ENCODE results near the gene PTPRM. TPM values are rescaled to one million over a fixed set of nuclear protein-coding genes. Genes with fewer than 3 reads are reported as not detected.
A peak's percentile ranks its signal among the peaks of the same experiment; 100 is the strongest.

PTPRM gene
- total and polyA plus RNA-seq, 2 of the 4 experiments (the other 2 are of a cell fraction), result 28.3 to 51.2 TPM

GRCh38 chr18:7617738-7618422, 50.8 kb downstream of the PTPRM start:
- Histone ChIP-seq H3K14ac (replicated peaks; ENCODE audit: low read depth, low read length) (no peak overlapping the region), H3K4me2 (ENCODE audit: low read depth, low read length) (peak overlapping the region; percentile 68), H2BK15ac (ENCODE audit: low read depth, low read length) (no peak overlapping the region), H4K20me1 (ENCODE audit: insufficient read depth, low read length) (peaks cover 10% of the 10 kb centered on the region; the same call in 1 of the 2 replicates), H3K23ac (ENCODE audit: low read depth, low read length) (no peak overlapping the region), H4K5ac (ENCODE audit: low read depth, low read length) (no peak overlapping the region), H2BK120ac (ENCODE audit: low read depth, low read length) (no peak overlapping the region), H2BK20ac (ENCODE audit: low read depth, low read length) (no peak overlapping the region), H2BK5ac (ENCODE audit: low read depth, low read length, poor library complexity, severe bottlenecking) (no peak overlapping the region), H3K79me1 (ENCODE audit: low read depth in 1 of 2, low read length in 2 of 2) (peaks cover 29 to 44% of the 10 kb centered on the region in 2 experiments), H3K4me1 (ENCODE audit: control insufficient read depth, insufficient read depth, low read length) (peaks cover 14% of the 10 kb centered on the region), H2AFZ (replicated peaks; ENCODE audit: low read length, poor library complexity) (no peak overlapping the region), H3K9ac (ENCODE audit: low read depth, low read length) (peak overlapping the region; percentile 39; the same call in 1 of the 2 replicates), H3K18ac (ENCODE audit: low read depth, low read length) (no peak overlapping the region), H3K9me1 (ENCODE audit: insufficient read depth, low read length) (peaks cover 2% of the 10 kb centered on the region), H3K4ac (ENCODE audit: low read depth, low read length) (no peak overlapping the region), H3K4me3 (ENCODE audit: insufficient read depth, low read depth, low read length) (peak overlapping the region; percentile 24; the same call in 1 of the 2 replicates), H3K27me3 (ENCODE audit: control insufficient read depth, insufficient read depth, low read length) (no peaks in the 10 kb centered on the region), H2AK9ac (replicated peaks; ENCODE audit: low read depth, low read length, poor library complexity) (no peak overlapping the region), H4K8ac (ENCODE audit: low read depth in 2 of 2, low read length in 2 of 2) (no peak overlapping the region), H3K56ac (ENCODE audit: extremely low read depth, insufficient read depth, low read length) (no peak overlapping the region), H3K27ac (ENCODE audit: insufficient read depth, low read length) (no peak overlapping the region; the same call in 1 of the 2 replicates), H3K9me3 (ENCODE audit: control insufficient read depth, insufficient read depth, low read length) (no peaks in the 10 kb centered on the region), H4K91ac (ENCODE audit: insufficient read depth, low read depth, low read length) (no peak overlapping the region), H2AK5ac (ENCODE audit: low read depth, low read length) (no peak overlapping the region), H3K36me3 (ENCODE audit: control insufficient read depth, insufficient read depth, low read length) (no peaks in the 10 kb centered on the region)
- dilution Hi-C loops (cut with HindIII; ENCODE audit: low sequenced_read_pairs, unreplicated experiment) (no loop called here), intact Hi-C loops (cut with micrococcal nuclease) (loop anchor here (5.0 kb wide), 1 partner anchor 41 kb away; no protein-coding TSS in a partner anchor), in situ Hi-C loops (cut with MboI; ENCODE audit: low sequenced_read_pairs) (no loop called here)
- TF ChIP-seq, protein P1, sequence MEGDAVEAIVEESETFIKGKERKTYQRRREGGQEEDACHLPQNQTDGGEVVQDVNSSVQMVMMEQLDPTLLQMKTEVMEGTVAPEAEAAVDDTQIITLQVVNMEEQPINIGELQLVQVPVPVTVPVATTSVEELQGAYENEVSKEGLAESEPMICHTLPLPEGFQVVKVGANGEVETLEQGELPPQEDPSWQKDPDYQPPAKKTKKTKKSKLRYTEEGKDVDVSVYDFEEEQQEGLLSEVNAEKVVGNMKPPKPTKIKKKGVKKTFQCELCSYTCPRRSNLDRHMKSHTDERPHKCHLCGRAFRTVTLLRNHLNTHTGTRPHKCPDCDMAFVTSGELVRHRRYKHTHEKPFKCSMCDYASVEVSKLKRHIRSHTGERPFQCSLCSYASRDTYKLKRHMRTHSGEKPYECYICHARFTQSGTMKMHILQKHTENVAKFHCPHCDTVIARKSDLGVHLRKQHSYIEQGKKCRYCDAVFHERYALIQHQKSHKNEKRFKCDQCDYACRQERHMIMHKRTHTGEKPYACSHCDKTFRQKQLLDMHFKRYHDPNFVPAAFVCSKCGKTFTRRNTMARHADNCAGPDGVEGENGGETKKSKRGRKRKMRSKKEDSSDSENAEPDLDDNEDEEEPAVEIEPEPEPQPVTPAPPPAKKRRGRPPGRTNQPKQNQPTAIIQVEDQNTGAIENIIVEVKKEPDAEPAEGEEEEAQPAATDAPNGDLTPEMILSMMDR (conservative IDR thresholded peaks at IDR 0.05; ENCODE audit: low read depth, low read length), result no peak
- TF ChIP-seq FOS (IDR thresholded peaks at IDR 0.05; ENCODE audit: low read depth, low read length), result no peak
- no peak for TF ChIP-seq POLR2A (IDR thresholded peaks at IDR 0.05; ENCODE audit: low read depth, low read length)
- DNase-seq, result peak; percentile 70
- BruUV-seq (replicated peaks), result no TSS peak
- peak; percentile 72 for ATAC-seq (ENCODE audit: low read depth)
- ChIA-PET POLR2A (ENCODE audit: unreplicated experiment) (no interaction called here), CTCF (interaction anchor here (1.5 kb wide), 1 partner anchor 9 kb away, joined by 3 read pairs; no protein-coding TSS in a partner anchor)
- WGBS, 2 experiments (ENCODE audit: extremely low coverage in 2 of 2, insufficient read length in 1 of 2), result 50% methylated on average over 2 of the region's 7 CpGs; no CpG with 5 or more reads in 1 of the 2 experiments
